Measurements from ENCODE around the gene CPED1.

Gene CPED1

DNA sequence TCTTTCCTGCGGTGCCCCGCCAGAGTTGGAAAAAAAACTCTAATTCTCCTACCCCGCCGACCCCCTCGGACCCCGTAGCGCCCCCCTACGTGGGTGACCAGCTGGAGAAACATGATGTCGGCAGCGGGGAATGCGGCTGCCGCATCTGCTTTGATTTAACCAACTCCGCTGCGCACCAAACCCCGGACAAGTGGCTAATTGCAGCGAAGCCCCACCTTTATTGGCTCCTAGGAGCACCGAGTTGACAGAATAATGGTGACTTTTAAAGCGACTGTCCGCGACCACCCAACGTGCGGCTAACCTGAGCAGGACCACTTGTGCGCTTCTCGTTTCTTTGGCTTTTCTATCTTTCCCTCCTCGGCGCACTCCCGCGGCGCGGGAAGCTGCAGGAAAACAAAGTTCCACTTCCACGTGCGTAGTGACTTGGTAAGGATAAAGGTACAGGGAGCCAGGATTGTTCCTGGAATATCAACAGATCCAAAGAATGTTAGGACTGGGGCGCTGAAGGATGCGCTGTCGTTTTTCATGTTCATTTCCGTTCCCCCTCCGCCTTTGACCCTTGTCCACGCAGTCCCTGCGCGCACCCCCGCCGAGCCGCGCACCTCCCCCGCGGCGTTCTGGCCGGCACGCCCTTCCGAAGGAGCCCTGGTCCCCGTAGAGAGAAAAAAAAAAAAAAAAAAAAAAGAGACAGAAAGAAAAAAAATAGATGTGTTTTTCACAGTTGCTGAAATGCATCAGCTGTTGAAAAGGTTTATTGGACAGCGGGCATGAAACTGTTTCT, 341.7 kb downstream of the CPED1 start (continued):
- TF ChIP-seq SP7 (tag by site-specific recombination; IDR thresholded peaks at IDR 0.05) (0 out of 2 replicates have a peak, but pooled peaks have one; percentile 24), ZNF23 (tag by site-specific recombination; IDR thresholded peaks at IDR 0.05; ENCODE audit: borderline replicate concordance) (no peak), ZNF530 (tag by site-specific recombination; IDR thresholded peaks at IDR 0.05; ENCODE audit: low read depth) (no peak), ZSCAN30 (tag by site-specific recombination; IDR thresholded peaks at IDR 0.05) (peak; percentile 38; the same call in 1 of the 2 replicates), GLIS1 (tag by site-specific recombination; IDR thresholded peaks at IDR 0.05) (peak; percentile 95), ZNF311 (tag by site-specific recombination; IDR thresholded peaks at IDR 0.05; ENCODE audit: borderline replicate concordance) (no peak), ZBTB20 (tag by site-specific recombination; IDR thresholded peaks at IDR 0.05) (peak; percentile 21; the same call in 1 of the 2 replicates), ZFHX2 (tag by site-specific recombination; conservative IDR thresholded peaks at IDR 0.05) (peak; percentile 57), ZNF707 (tag by site-specific recombination; IDR thresholded peaks at IDR 0.05) (no peak), ZNF624 (tag by site-specific recombination; IDR thresholded peaks at IDR 0.05) (no peak), ZNF837 (tag by site-specific recombination; IDR thresholded peaks at IDR 0.05) (no peak), ZNF140 (tag by site-specific recombination; IDR thresholded peaks at IDR 0.05) (no peak), ZBTB21 (tag by site-specific recombination; IDR thresholded peaks at IDR 0.05) (0 out of 2 replicates have a peak, but pooled peaks have one; percentile 20), ZNF549 (tag by site-specific recombination; IDR thresholded peaks at IDR 0.05) (no peak), ZNF561 (tag by site-specific recombination; IDR thresholded peaks at IDR 0.05; ENCODE audit: borderline replicate concordance) (no peak)

DNA sequence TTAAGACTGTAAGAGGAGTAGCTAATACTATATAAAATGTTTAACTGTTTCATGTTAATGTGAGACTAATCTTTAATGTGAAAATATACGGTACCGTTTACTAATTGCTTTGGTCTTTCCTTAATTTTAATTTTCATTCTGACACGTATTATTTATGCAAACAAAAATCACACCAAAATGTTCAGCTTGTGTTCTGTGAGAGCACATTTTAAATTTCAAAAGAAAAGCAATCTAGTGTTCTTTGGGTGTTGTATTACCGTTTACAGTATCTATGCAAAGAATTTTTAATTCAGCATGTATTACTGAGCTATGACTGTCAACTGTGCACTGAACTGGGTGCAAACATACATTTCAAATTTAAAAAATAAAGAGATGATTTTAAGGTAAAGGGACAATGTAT, 342.5 kb downstream of the CPED1 start:
- no peak overlapping the region for H3K4me3 ChIP-seq (ENCODE audit: low read depth, low read length)
- no peaks in the 10 kb centered on the region for H3K9me3 ChIP-seq (ENCODE audit: control insufficient read depth, insufficient read depth, low read depth, low read length)
- H3K4me1 ChIP-seq (ENCODE audit: control insufficient read depth, insufficient read depth, low read length), result no peaks in the 10 kb centered on the region
- ChIA-PET CTCF (interaction anchor here (1.1 to 1.4 kb wide), 4 partner anchors 21 to 222 kb away, joined by 3 to 6 read pairs (median 4); no protein-coding TSS in a partner anchor), POLR2A (interaction anchor here (0.6 to 0.7 kb wide), 3 partner anchors 202 to 614 kb away, joined by 5 to 6 read pairs (median 6); no protein-coding TSS in a partner anchor)
- no peaks in the 10 kb centered on the region for H3K36me3 ChIP-seq (ENCODE audit: control insufficient read depth in 2 of 2, insufficient read depth in 1 of 2, low read length in 2 of 2)
- no peak for TF ChIP-seq ZXDB (tag by site-specific recombination; IDR thresholded peaks at IDR 0.05)
- no peak for TF ChIP-seq KLF9 (tag by site-specific recombination; IDR thresholded peaks at IDR 0.05; ENCODE audit: low read depth)
- TF ChIP-seq ZNF785 (tag by site-specific recombination; IDR thresholded peaks at IDR 0.05), result no peak
- no peak for TF ChIP-seq ZNF121 (tag by site-specific recombination; IDR thresholded peaks at IDR 0.05)
- no peak for TF ChIP-seq ZSCAN16 (tag by site-specific recombination; IDR thresholded peaks at IDR 0.05)
- TF ChIP-seq ZNF530 (tag by site-specific recombination; IDR thresholded peaks at IDR 0.05; ENCODE audit: low read depth), result no peak
- TF ChIP-seq ZNF830 (tag by site-specific recombination; IDR thresholded peaks at IDR 0.05; ENCODE audit: low read depth), result no peak
- no peak for TF ChIP-seq HOXD13 (CRISPR knock-in tag; IDR thresholded peaks at IDR 0.05; ENCODE audit: borderline replicate concordance)
- TF ChIP-seq ZNF324 (tag by site-specific recombination; IDR thresholded peaks at IDR 0.05), result no peak
- no peak for TF ChIP-seq ZNF76 (tag by site-specific recombination; IDR thresholded peaks at IDR 0.05; ENCODE audit: borderline replicate concordance, low read depth)
- H3K27ac ChIP-seq (ENCODE audit: extremely low read depth, low read depth, low read length), result no peak overlapping the region

DNA sequence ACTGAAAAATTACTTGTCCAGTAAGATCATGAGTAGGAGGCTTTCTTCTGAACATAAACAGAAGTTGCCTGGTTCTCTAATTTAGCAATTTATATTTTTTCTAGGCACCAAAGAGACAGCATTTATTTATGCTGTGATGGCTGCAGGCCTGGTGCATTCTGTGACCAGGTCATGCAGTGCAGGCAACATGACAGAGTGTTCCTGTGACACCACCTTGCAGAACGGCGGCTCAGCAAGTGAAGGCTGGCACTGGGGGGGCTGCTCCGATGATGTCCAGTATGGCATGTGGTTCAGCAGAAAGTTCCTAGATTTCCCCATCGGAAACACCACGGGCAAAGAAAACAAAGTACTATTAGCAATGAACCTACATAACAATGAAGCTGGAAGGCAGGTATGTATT, 343.1 kb downstream of the CPED1 start:
- POLR2A ChIA-PET, result no interaction called here
- CTCF ChIA-PET, result interaction anchor here (1.1 kb wide), 1 partner anchor 223 kb away, joined by 3 read pairs; no protein-coding TSS in a partner anchor
- Histone ChIP-seq H3K4me3 (ENCODE audit: low read depth, low read length) (no peak overlapping the region), H3K4me1 (ENCODE audit: control insufficient read depth, insufficient read depth, low read length) (no peaks in the 10 kb centered on the region), H3K36me3 (ENCODE audit: control insufficient read depth in 2 of 2, insufficient read depth in 1 of 2, low read length in 2 of 2) (no peaks in the 10 kb centered on the region), H3K9me3 (ENCODE audit: control insufficient read depth, insufficient read depth, low read depth, low read length) (no peaks in the 10 kb centered on the region), H3K27ac (ENCODE audit: extremely low read depth, low read depth, low read length) (no peak overlapping the region)
- TF ChIP-seq ZSCAN30 (tag by site-specific recombination; IDR thresholded peaks at IDR 0.05) (0 out of 2 replicates have a peak, but pooled peaks have one; percentile 22), ZNF626 (tag by site-specific recombination; IDR thresholded peaks at IDR 0.05) (no peak), PRDM1 (tag by site-specific recombination; IDR thresholded peaks at IDR 0.05) (no peak), ZNF341 (tag by site-specific recombination; IDR thresholded peaks at IDR 0.05; ENCODE audit: low read depth) (0 out of 2 replicates have a peak, but pooled peaks have one; percentile 21)
